Lower lobe of right lung (tissue), 2 donors: ENCODE data around the gene SEC22A. TPM values are rescaled to one million over a fixed set of nuclear protein-coding genes. Genes with fewer than 3 reads are reported as not detected.

Experiments
- ATAC-seq, 2 donors: fragments of 200-7000 bp; cut with Tn5 transposase; one replicate each; pipeline ENCODE4 v1.9.1; 2020 to 2022; ENCODE audit warnings: mild to moderate bottlenecking in 2 of 2, moderate library complexity in 2 of 2
- DNase-seq: peaks from one replicate; pipeline ENCODE4 v3.0.0-alpha.2; 2020
- H3K27ac ChIP-seq: fragments of 200-600 bp; one replicate; pipeline ENCODE4 v1.8.0; 2022
- H3K27me3 ChIP-seq: fragments of 200-600 bp; one replicate; pipeline ENCODE4 v1.8.0; 2022; ENCODE audit warnings: low read depth
- H3K36me3 ChIP-seq: fragments of 200-600 bp; one replicate; pipeline ENCODE4 v1.8.0; 2022; ENCODE audit warnings: mild to moderate bottlenecking
- H3K4me1 ChIP-seq: fragments of 200-600 bp; one replicate; pipeline ENCODE4 v1.8.0; 2022
- H3K4me3 ChIP-seq: fragments of 200-600 bp; one replicate; pipeline ENCODE4 v1.8.0; 2022; ENCODE audit warnings: mild to moderate bottlenecking
- H3K9me3 ChIP-seq: fragments of 200-600 bp; one replicate; pipeline ENCODE4 v1.8.0; 2022
- CTCF ChIP-seq: fragments of 200-600 bp; IDR thresholded peaks from one replicate; pipeline ENCODE4 v1.8.0; 2022; ENCODE audit warnings: antibody characterized with exemption, mild to moderate bottlenecking
- intact Hi-C: fragments of 100-400 bp; cut with DNase I; formaldehyde crosslinking; loops from one replicate; pipeline ENCODE4 v1.11.0; 2022
- total RNA-seq: library from RNA; stranded (reverse); fragmentation: NEBNext Ultra II Directional; extraction: Animal tissue kit (Norgen Biotek cat#: 25700); gene quantifications from one replicate; pipeline ENCODE4 v1.2.1, GENCODE V29; 2021
- donor health status: DM: no; HTN: yes; CAD: no; lungs with severe emphysema.

SEC22A gene
- total RNA-seq, 1 donor from 2014 or later: 15.5 TPM

GRCh38 chr3:123262868-123263267 is 61.1 kb downstream of the SEC22A start:
- Histone ChIP-seq H3K4me3 (no peak overlapping the region), H3K36me3 (peaks cover 17% of the 10 kb centered on the region), H3K27me3 (no peaks in the 10 kb centered on the region), H3K9me3 (no peaks in the 10 kb centered on the region), H3K4me1 (no peaks in the 10 kb centered on the region), H3K27ac (no peak overlapping the region)
- no peak for TF ChIP-seq CTCF
- intact Hi-C loops: no loop called here
- no peak for DNase-seq
- ATAC-seq: no peak

GRCh38 chr3:123263941-123264340 is 62.2 kb downstream of the SEC22A start:
- H3K4me3 ChIP-seq: no peak overlapping the region
- no peaks in the 10 kb centered on the region for H3K9me3 ChIP-seq
- H3K27ac ChIP-seq: no peak overlapping the region
- ATAC-seq (no peak), DNase-seq (no peak)
- H3K4me1 ChIP-seq: no peaks in the 10 kb centered on the region
- TF ChIP-seq CTCF: no peak
- intact Hi-C loops: no loop called here
- H3K27me3 ChIP-seq: no peaks in the 10 kb centered on the region
- peaks cover 25% of the 10 kb centered on the region for H3K36me3 ChIP-seq

GRCh38 chr3:123267821-123268220 is 66.1 kb downstream of the SEC22A start:
- no peak for ATAC-seq
- H3K4me3 ChIP-seq: no peak overlapping the region

GRCh38 chr3:123270818-123271217 is 69.1 kb downstream of the SEC22A start:
- Histone ChIP-seq H3K4me1 (peaks cover 5% of the 10 kb centered on the region), H3K36me3 (peaks cover 12% of the 10 kb centered on the region), H3K27me3 (no peaks in the 10 kb centered on the region), H3K27ac (no peak overlapping the region), H3K9me3 (no peaks in the 10 kb centered on the region), H3K4me3 (no peak overlapping the region)
- intact Hi-C loops: no loop called here
- TF ChIP-seq CTCF: no peak
- ATAC-seq (no peak), DNase-seq (no peak)

More at GRCh38 chr3:123267821-123268220, 66.1 kb downstream of the SEC22A start:
- intact Hi-C loops: no loop called here
- no peak for DNase-seq
- no peaks in the 10 kb centered on the region for H3K4me1 ChIP-seq
- no peaks in the 10 kb centered on the region for H3K27me3 ChIP-seq
- no peaks in the 10 kb centered on the region for H3K9me3 ChIP-seq
- peaks cover 21% of the 10 kb centered on the region for H3K36me3 ChIP-seq
- no peak for TF ChIP-seq CTCF
- no peak overlapping the region for H3K27ac ChIP-seq

GRCh38 chr3:123271466-123272159 is 69.9 kb downstream of the SEC22A start:
- no peak for TF ChIP-seq CTCF
- Histone ChIP-seq H3K4me1 (peaks cover 5% of the 10 kb centered on the region), H3K27me3 (no peaks in the 10 kb centered on the region), H3K9me3 (no peaks in the 10 kb centered on the region), H3K4me3 (no peak overlapping the region), H3K36me3 (peaks cover 12% of the 10 kb centered on the region), H3K27ac (no peak overlapping the region)
- intact Hi-C loops: no loop called here
- ATAC-seq (no peak), DNase-seq (no peak)
